ENCODE measurements around the gene HINT1. TPM values are rescaled to one million over a fixed set of nuclear protein-coding genes. Genes with fewer than 3 reads are reported as not detected.

The HINT1 gene
- total and polyA plus RNA-seq, 9 of the 15 experiments (the other 6 are each of a cell fraction or from before 2014, with no cell fraction given) = 296 to 1,027 (median 500) TPM

DNA sequence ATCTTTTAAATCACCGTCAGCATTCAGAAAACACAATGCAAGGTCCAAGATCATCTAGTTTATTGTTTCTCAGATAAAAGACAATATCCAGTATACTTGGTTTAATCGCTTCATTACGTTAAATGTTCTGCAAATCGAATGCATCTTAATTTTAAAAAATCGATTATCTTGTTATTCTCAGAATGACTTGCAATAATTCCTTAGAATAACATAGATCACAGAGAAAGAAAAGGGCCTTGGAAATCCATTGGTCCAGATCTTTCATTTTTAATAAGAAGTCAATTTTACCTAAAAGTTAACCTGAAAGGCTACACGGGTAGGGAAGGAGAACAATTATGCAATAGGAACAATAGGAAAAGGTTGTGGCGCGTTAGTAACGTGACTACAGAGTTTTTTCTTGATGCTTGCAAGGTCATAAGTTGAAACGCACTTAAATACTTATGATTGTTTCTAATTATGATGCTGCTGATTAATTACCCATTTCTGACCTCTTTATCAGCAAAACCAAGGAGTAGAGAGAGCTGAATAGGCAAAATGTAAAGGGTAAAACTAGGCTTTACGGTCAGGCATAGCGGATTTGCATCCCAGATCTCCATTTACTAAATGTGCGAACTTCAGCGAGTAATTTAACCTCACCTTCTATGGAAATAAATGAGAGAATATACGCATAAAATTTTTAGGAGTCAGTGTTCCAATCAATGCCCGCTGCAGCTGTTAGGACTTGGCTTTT, 4.9 kb upstream of the HINT1 start (continued):
- TF ChIP-seq ZNF3 (CRISPR knock-in tag; IDR thresholded peaks at IDR 0.05) (no peak), NFRKB (IDR thresholded peaks at IDR 0.05; ENCODE audit: low read depth) (no peak), WHSC1 (IDR thresholded peaks at IDR 0.05; ENCODE audit: low read length) (no peak), SMARCE1 (IDR thresholded peaks at IDR 0.05) (0 out of 2 replicates have a peak, but pooled peaks have one; percentile 13), ZNF232 (CRISPR knock-in tag; IDR thresholded peaks at IDR 0.05) (no peak), ZZZ3 (IDR thresholded peaks at IDR 0.05) (no peak), ZNF551 (CRISPR knock-in tag; IDR thresholded peaks at IDR 0.05) (peak; percentile 50; the same call in 1 of the 2 replicates), SRF (CRISPR knock-in tag; IDR thresholded peaks at IDR 0.05) (peak in 1 of 2 experiments; percentile 63; a peak in 1 of 4 replicates), ZNF766 (CRISPR knock-in tag; conservative IDR thresholded peaks at IDR 0.05) (peak; percentile 60; the same call in 1 of the 2 replicates), ZNF444 (CRISPR knock-in tag; IDR thresholded peaks at IDR 0.05) (peak; percentile 22; the same call in 1 of the 2 replicates)
- TF ChIP-seq, protein P1, sequence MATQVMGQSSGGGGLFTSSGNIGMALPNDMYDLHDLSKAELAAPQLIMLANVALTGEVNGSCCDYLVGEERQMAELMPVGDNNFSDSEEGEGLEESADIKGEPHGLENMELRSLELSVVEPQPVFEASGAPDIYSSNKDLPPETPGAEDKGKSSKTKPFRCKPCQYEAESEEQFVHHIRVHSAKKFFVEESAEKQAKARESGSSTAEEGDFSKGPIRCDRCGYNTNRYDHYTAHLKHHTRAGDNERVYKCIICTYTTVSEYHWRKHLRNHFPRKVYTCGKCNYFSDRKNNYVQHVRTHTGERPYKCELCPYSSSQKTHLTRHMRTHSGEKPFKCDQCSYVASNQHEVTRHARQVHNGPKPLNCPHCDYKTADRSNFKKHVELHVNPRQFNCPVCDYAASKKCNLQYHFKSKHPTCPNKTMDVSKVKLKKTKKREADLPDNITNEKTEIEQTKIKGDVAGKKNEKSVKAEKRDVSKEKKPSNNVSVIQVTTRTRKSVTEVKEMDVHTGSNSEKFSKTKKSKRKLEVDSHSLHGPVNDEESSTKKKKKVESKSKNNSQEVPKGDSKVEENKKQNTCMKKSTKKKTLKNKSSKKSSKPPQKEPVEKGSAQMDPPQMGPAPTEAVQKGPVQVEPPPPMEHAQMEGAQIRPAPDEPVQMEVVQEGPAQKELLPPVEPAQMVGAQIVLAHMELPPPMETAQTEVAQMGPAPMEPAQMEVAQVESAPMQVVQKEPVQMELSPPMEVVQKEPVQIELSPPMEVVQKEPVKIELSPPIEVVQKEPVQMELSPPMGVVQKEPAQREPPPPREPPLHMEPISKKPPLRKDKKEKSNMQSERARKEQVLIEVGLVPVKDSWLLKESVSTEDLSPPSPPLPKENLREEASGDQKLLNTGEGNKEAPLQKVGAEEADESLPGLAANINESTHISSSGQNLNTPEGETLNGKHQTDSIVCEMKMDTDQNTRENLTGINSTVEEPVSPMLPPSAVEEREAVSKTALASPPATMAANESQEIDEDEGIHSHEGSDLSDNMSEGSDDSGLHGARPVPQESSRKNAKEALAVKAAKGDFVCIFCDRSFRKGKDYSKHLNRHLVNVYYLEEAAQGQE (IDR thresholded peaks at IDR 0.05; ENCODE audit: borderline replicate concordance) = no peak
- TF ChIP-seq, protein P1 (CRISPR knock-in tag; IDR thresholded peaks at IDR 0.05; ENCODE audit: low read depth) = no peak
- TF ChIP-seq, protein P2, sequence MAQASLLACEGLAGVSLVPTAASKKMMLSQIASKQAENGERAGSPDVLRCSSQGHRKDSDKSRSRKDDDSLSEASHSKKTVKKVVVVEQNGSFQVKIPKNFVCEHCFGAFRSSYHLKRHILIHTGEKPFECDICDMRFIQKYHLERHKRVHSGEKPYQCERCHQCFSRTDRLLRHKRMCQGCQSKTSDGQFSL (CRISPR knock-in tag; IDR thresholded peaks at IDR 0.05) = no peak
- TF ChIP-seq, protein P2 (tag; IDR thresholded peaks at IDR 0.05) = no peak
- TF ChIP-seq, protein P3, sequence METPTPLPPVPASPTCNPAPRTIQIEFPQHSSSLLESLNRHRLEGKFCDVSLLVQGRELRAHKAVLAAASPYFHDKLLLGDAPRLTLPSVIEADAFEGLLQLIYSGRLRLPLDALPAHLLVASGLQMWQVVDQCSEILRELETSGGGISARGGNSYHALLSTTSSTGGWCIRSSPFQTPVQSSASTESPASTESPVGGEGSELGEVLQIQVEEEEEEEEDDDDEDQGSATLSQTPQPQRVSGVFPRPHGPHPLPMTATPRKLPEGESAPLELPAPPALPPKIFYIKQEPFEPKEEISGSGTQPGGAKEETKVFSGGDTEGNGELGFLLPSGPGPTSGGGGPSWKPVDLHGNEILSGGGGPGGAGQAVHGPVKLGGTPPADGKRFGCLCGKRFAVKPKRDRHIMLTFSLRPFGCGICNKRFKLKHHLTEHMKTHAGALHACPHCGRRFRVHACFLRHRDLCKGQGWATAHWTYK (CRISPR knock-in tag; IDR thresholded peaks at IDR 0.05) = 0 out of 2 replicates have a peak, but pooled peaks have one; percentile 35
- TF ChIP-seq, protein P4, sequence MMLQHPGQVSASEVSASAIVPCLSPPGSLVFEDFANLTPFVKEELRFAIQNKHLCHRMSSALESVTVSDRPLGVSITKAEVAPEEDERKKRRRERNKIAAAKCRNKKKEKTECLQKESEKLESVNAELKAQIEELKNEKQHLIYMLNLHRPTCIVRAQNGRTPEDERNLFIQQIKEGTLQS (IDR thresholded peaks at IDR 0.05) = peak; percentile 40
- TF ChIP-seq, protein P4 (CRISPR knock-in tag; conservative IDR thresholded peaks at IDR 0.05) = no peak

Measured in K562 (cell line).